BLaER1 treated with 17β-estradiol and CSF1 and Interleukin-3, amounts not matched to agents 10 nM and 100 nM (cell line): Measurements from ENCODE around the gene MRPS22.
A peak's percentile ranks its signal among the peaks of the same experiment; 100 is the strongest.
"Not testable (repeated sequence)": the region's sequence is repeated elsewhere in the genome, so short reads cannot be mapped to it uniquely, and the experiment has no call there.

Experiments
- H3K27ac ChIP-seq, 11 experiments: shearing (Covaris generic); formaldehyde crosslinking; 2 replicates each; pipeline ENCODE4 v1.8.1; 2022
- H3K27me3 ChIP-seq, 11 experiments: shearing (Covaris generic); formaldehyde crosslinking; 2 replicates each; pipeline ENCODE4 v1.8.1; 2022
- H3K36me3 ChIP-seq, 11 experiments: shearing (Covaris generic); formaldehyde crosslinking; 2 replicates each; pipeline ENCODE4 v1.8.1; 2022
- H3K4me1 ChIP-seq, 10 experiments: shearing (Covaris generic); formaldehyde crosslinking; 2 replicates each; pipeline ENCODE4 v1.8.1; 2022
- H3K4me2 ChIP-seq, 11 experiments: shearing (Covaris generic); formaldehyde crosslinking; 2 replicates each; pipeline ENCODE4 v1.8.1; 2022
- H3K4me3 ChIP-seq, 10 experiments: shearing (Covaris generic); formaldehyde crosslinking; 2 replicates each; pipeline ENCODE4 v1.8.1; 2022
- H3K9ac ChIP-seq, 11 experiments: shearing (Covaris generic); formaldehyde crosslinking; 2 replicates each; pipeline ENCODE4 v1.8.1; 2022
- H3K9me3 ChIP-seq, 11 experiments: shearing (Covaris generic); formaldehyde crosslinking; replicated peaks in 1 of 11; 2 replicates each; pipeline ENCODE4 v1.8.1; 2022
- H4K20me1 ChIP-seq, 11 experiments: shearing (Covaris generic); formaldehyde crosslinking; 2 replicates each; pipeline ENCODE4 v1.8.1; 2022
- Cebpa-rat ChIP-seq, 11 experiments: shearing (Covaris generic); IDR thresholded peaks; 2 replicates each; pipeline ENCODE4 v1.8.1; 2022

Gene MRPS22

DNA sequence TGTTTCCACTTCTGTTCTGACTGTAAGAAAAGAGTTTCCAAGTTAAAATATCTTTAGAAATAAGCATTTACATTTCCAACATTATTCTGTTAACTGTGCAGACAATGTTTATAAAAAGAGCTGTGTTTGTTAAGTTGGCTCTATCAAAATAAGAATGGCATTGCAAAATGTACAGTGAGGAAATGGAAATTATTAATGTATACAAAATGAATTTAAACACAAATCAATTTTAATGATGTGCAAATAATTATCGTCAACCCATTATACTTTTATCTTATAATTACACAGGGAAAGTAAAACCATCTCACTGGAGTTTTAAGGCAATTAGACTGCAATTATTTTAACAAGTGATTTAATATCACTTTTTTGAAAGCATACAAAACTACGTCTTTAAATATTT is 17.5 kb downstream of the MRPS22 start:
- no peaks in the 10 kb centered on the region for H3K9me3 ChIP-seq
- TF ChIP-seq Cebpa-rat (IDR thresholded peaks at IDR 0.05), result no peak
- H3K27me3 ChIP-seq, result no peaks in the 10 kb centered on the region
- no peak overlapping the region for H3K4me3 ChIP-seq
- no peak overlapping the region for H3K9ac ChIP-seq
- H3K36me3 ChIP-seq, result peaks cover 97 to 100% (median 100%) of the 10 kb centered on the region in 11 experiments
- no peak overlapping the region for H3K4me2 ChIP-seq
- no peak overlapping the region for H3K27ac ChIP-seq
- peaks cover 0 to 27% (median 20%) of the 10 kb centered on the region in 10 experiments; a peak in 15 of 20 replicates for H3K4me1 ChIP-seq
- peaks cover 0 to 99% (median 38%) of the 10 kb centered on the region in 11 experiments; a peak in 18 of 22 replicates for H4K20me1 ChIP-seq

DNA sequence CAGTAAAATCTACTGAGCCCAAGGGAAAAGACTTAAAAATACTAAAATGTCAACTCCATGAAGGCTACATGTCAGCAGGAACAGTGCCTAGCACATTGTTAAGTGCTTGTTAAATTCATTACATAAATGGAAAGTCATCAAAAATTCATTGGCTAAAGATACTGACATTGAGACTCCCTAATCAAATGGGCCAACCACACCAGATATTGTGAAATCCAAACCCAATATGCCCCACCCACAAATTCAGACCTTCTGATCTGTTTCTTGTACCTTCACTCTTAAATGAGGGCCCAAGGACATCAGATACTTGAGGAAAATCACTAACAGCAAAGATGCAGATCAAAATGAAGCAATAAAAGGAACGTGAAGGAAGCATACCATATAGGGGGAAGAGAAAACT is 20.7 kb downstream of the MRPS22 start:
- Histone ChIP-seq H3K4me3 (no peak overlapping the region), H4K20me1 (peaks cover 0 to 69% (median 23%) of the 10 kb centered on the region in 11 experiments; a peak in 14 of 22 replicates), H3K9ac (no peak overlapping the region), H3K9me3 (no peaks in the 10 kb centered on the region), H3K27me3 (no peaks in the 10 kb centered on the region), H3K36me3 (peaks cover 95 to 100% (median 99%) of the 10 kb centered on the region in 11 experiments), H3K27ac (no peak overlapping the region), H3K4me2 (no peak overlapping the region), H3K4me1 (peaks cover 0 to 7% (median 3%) of the 10 kb centered on the region in 10 experiments; a peak in 13 of 20 replicates)
- no peak for TF ChIP-seq Cebpa-rat (IDR thresholded peaks at IDR 0.05)

DNA sequence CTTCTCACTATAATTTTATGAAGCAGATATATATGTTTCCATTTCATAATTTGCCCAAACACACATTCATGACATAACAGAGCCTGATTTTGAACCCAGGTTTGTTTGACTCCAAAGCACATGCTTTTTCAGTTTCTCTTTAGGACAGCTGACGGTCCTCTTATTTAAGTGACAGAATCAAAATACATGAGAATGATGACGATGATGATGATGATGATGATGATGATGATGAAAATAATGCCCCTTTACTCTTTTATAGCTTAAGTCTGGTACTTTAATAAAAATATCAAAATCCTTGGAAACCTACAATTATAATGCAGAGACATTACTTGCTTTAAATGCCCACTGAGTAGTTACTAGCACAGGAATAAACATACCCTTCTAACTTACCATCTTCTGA is 30.3 kb downstream of the MRPS22 start:
- peaks cover 96 to 100% (median 99%) of the 10 kb centered on the region in 11 experiments for H3K36me3 ChIP-seq
- no peaks in the 10 kb centered on the region for H3K9me3 ChIP-seq
- no peak overlapping the region for H3K9ac ChIP-seq
- H3K27ac ChIP-seq, result no peak overlapping the region
- no peak overlapping the region for H3K4me3 ChIP-seq
- H4K20me1 ChIP-seq, result peaks cover 4 to 80% (median 20%) of the 10 kb centered on the region in 11 experiments; a peak in 13 of 22 replicates
- no peak for TF ChIP-seq Cebpa-rat (IDR thresholded peaks at IDR 0.05)
- no peak overlapping the region for H3K4me2 ChIP-seq
- H3K4me1 ChIP-seq, result no peaks in the 10 kb centered on the region
- no peaks in the 10 kb centered on the region for H3K27me3 ChIP-seq

DNA sequence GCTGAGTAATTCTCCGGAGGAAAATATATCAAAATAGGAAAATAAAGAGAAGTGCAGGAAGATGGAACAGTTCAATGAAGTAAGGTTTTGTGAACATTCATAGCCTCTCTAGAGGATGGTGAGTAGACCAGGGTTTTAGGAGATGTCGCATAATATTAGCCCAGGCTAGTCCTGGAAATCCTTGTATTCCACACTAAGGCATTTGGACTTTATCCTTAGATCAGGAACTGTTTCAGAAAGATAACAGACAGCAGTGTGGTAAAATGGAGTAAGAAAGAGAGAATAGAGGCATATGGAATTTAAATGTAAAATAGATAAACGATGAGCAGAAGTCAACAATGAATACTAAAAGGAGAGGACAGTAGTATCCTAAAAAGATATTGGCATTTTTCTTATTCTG is 33.6 kb downstream of the MRPS22 start:
- Histone ChIP-seq H3K4me1 (no peaks in the 10 kb centered on the region), H3K9me3 (no peaks in the 10 kb centered on the region), H3K4me2 (no peak overlapping the region), H3K27ac (no peak overlapping the region), H3K27me3 (no peaks in the 10 kb centered on the region), H3K36me3 (peaks cover 96 to 100% (median 99%) of the 10 kb centered on the region in 11 experiments), H3K9ac (no peak overlapping the region), H4K20me1 (peaks cover 16 to 84% (median 53%) of the 10 kb centered on the region in 11 experiments; a peak in 21 of 22 replicates), H3K4me3 (no peak overlapping the region)
- no peak for TF ChIP-seq Cebpa-rat (IDR thresholded peaks at IDR 0.05)

DNA sequence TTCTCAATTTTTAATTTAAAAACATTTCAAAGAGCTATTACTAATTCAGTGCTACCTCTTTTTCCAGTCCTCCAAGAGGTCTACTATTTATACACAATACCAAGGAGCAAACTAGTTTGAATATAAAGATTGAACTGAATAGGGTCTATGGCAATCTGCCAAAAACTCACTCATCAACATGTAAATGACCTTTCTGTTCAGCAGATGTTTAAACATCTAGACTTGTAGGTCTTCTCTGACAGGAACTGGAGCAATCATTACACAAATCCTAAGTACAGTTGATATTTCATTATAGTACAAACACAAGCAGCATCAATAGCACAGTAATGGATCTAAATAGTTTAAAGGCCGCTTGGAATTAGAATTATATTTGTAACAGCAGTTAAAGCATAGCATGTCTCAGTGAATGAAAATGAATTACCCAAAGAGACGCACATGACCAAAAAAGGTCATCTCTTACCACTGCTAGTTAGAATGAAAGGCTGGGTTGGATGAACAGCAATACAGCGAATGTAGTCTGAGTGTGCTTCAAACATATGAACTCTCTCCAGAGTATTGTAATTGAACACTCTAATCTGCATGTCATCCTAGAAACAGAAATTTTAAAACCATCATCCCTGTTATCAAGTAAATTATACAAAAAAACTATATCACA is 34.9 kb downstream of the MRPS22 start:
- H3K4me2 ChIP-seq, result no peak overlapping the region
- H3K9me3 ChIP-seq, result no peaks in the 10 kb centered on the region
- H3K36me3 ChIP-seq, result peaks cover 87 to 99% (median 98%) of the 10 kb centered on the region in 11 experiments
- no peaks in the 10 kb centered on the region for H3K4me1 ChIP-seq
- peaks cover 27 to 84% (median 61%) of the 10 kb centered on the region in 11 experiments for H4K20me1 ChIP-seq
- no peaks in the 10 kb centered on the region for H3K27me3 ChIP-seq
- no peak overlapping the region for H3K9ac ChIP-seq
- no peak overlapping the region for H3K4me3 ChIP-seq
- no peak overlapping the region for H3K27ac ChIP-seq
- TF ChIP-seq Cebpa-rat (IDR thresholded peaks at IDR 0.05), result no peak

DNA sequence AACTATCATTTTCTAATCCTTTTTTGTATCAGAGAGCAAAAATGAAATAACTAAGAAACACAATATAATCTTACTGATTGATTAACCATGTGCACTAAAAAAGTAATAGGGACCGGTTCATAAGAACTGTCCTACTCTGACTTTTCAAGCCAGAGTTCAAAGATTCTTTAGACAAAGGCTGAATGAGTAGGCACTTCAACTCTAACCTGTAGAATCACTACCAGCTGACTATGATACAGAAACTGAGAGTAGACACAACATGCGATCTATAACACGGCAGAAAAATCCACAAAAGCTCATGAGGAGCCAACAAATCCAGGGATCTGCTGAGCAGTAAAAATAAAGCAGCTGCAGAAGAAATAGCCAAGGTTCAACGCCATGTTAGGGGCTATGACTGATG is 36.8 kb downstream of the MRPS22 start:
- H3K4me2 ChIP-seq, result no peak overlapping the region
- H3K4me1 ChIP-seq, result no peaks in the 10 kb centered on the region
- no peak overlapping the region for H3K9ac ChIP-seq
- no peaks in the 10 kb centered on the region for H3K9me3 ChIP-seq
- H3K4me3 ChIP-seq, result no peak overlapping the region
- no peaks in the 10 kb centered on the region for H3K27me3 ChIP-seq
- peaks cover 43 to 98% (median 79%) of the 10 kb centered on the region in 11 experiments for H4K20me1 ChIP-seq
- H3K36me3 ChIP-seq, result peaks cover 68 to 99% (median 91%) of the 10 kb centered on the region in 11 experiments
- H3K27ac ChIP-seq, result no peak overlapping the region
- no peak for TF ChIP-seq Cebpa-rat (IDR thresholded peaks at IDR 0.05)

DNA sequence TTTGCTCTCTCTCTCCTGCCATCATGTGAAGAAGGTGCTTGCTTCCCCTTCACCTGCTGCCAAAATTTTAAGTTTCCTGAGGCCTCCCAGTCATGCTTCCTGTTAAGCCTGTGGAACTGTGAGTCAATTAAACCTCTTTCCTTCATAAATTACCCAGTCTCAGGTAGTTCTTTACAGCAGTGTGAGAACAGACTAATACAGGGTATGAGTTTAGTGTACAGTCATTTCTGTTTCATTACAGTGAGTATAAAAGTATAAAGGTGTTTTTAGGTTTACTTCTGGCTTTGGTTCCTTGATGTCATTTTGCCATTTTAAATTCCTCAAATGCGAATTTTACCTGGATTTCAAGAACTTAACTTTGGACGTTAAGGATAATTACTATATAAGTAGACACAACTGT is 38.5 kb downstream of the MRPS22 start:
- peaks cover 56 to 100% (median 86%) of the 10 kb centered on the region in 11 experiments for H4K20me1 ChIP-seq
- H3K27me3 ChIP-seq, H3K4me2 ChIP-seq, H3K9ac ChIP-seq, H3K9me3 ChIP-seq, H3K4me3 ChIP-seq, H3K27ac ChIP-seq: not testable (repeated sequence)
- peaks cover 2 to 17% (median 6%) of the 10 kb centered on the region in 10 experiments; a peak in 16 of 20 replicates for H3K4me1 ChIP-seq
- H3K36me3 ChIP-seq, result peaks cover 60 to 83% (median 74%) of the 10 kb centered on the region in 11 experiments

DNA sequence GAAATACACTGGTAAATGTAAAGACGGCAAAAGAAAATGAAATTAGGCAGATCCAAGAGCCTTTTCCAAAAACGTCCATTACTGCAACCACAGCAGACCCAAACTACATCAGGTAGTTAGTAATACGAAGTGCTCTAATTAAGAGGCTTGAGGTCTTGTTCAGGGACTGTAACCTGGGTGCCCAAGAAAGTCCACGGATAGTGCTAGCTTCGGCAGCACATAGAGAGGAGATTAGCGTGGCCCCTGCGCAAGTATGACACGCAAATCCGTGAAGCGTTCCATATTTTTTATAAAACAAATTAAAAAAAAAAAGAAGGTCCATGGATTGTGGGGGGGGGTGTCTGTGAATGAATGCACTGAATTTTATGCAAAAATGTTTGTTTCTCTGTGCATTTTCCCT is 44.3 kb downstream of the MRPS22 start:
- H4K20me1 ChIP-seq, result peaks cover 43 to 60% (median 56%) of the 10 kb centered on the region in 11 experiments; a peak in 19 of 22 replicates
- H3K27ac ChIP-seq, result no peak overlapping the region
- peak overlapping the region; percentile 70 to 96 (median 87); a peak in 19 of 20 replicates for H3K4me3 ChIP-seq
- no peaks in the 10 kb centered on the region for H3K9me3 ChIP-seq
- no peak for TF ChIP-seq Cebpa-rat (IDR thresholded peaks at IDR 0.05)
- peak overlapping the region in 9 of 11 experiments; percentile 92 to 98 (median 95); a peak in 14 of 22 replicates for H3K9ac ChIP-seq
- peaks cover 25 to 49% (median 35%) of the 10 kb centered on the region in 10 experiments for H3K4me1 ChIP-seq
- no peaks in the 10 kb centered on the region for H3K27me3 ChIP-seq
- H3K36me3 ChIP-seq, result peaks cover 5 to 25% (median 16%) of the 10 kb centered on the region in 11 experiments; a peak in 21 of 22 replicates
- peak overlapping the region; percentile 63 to 88 (median 82) for H3K4me2 ChIP-seq

DNA sequence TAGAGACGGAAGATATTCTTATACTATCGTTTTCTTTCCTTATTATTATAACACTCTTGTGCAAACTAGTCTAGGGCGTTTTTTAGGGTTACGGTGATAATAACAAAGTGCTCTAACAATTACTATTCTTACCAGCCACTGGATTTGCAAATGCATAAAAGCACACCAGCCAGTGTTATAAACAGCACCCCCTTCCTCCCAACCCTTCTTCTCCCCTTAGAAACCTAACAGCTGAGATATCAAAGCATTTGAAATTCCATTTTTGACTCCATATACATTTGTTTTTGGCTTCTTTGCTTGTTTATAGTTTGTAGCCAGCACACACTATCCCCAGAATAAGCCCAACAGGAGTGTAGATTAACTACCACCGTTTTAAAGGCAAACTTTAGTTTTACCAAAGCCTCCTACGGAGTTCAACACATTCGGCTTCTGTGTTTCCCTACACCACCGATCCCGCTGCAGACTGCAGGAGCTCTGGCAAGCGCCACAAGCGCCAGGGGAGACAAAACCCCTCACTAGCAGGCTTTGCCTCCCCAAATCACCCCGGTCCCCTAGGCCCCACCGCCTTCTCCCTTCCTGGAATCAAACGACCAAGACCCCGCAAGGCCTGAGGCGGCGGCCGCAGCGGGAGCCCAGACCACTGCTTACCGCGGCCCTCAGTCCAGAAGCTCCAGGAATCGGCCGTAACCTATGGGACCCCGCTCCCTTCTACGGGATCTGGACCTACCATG is 45.2 kb downstream of the MRPS22 start:
- Histone ChIP-seq H3K27ac (peak overlapping the region; percentile 88 to 97 (median 92)), H3K36me3 (peaks cover 0 to 19% (median 12%) of the 10 kb centered on the region in 11 experiments; a peak in 12 of 22 replicates)
- no peak for TF ChIP-seq Cebpa-rat (IDR thresholded peaks at IDR 0.05)

More for the DNA sequence above, 45.2 kb downstream of the MRPS22 start:
- Histone ChIP-seq H3K27me3 (no peaks in the 10 kb centered on the region), H3K4me2 (peak overlapping the region; percentile 63 to 88 (median 82)), H4K20me1 (peaks cover 39 to 51% (median 47%) of the 10 kb centered on the region in 11 experiments; a peak in 19 of 22 replicates), H3K9ac (peak overlapping the region; percentile 92 to 98 (median 95)), H3K4me1 (peaks cover 29 to 54% (median 39%) of the 10 kb centered on the region in 10 experiments), H3K9me3 (no peaks in the 10 kb centered on the region), H3K4me3 (peak overlapping the region; percentile 70 to 96 (median 87))
